Activated CD8-positive, alpha-beta memory T cell treated with anti-CD3 and anti-CD28 coated beads for 4 hours (primary cell): ENCODE results near the gene NUAK1.
"Not testable (repeated sequence)": the region's sequence is repeated elsewhere in the genome, so short reads cannot be mapped to it uniquely, and the experiment has no call there.

Experiments used
- DNase-seq, 2 donors: peaks; one replicate each; pipeline ENCODE4 v3.0.0-alpha.2; 2020; ENCODE audit warnings: low read depth in 2 of 2

The NUAK1 gene

DNA sequence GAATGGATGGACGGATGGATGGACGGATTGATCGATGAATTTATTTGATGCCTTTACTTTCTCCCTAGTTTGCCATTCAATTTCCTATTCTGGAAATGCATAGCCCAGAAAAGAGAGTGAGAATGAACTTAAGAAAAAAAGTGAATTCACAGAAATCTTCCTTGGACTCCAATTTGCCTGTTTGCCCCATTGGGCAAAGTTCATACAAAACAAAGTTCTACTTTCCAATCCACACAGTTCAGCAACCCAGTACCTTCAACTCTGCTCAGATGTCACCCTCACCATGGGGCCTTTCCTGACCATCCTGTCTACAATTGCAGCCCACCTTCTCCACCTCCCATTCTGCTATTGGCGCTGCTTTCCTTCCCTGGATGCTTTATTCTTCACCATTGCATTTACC, 8.2 kb upstream of the NUAK1 start:
- DNase-seq: no peak

DNA sequence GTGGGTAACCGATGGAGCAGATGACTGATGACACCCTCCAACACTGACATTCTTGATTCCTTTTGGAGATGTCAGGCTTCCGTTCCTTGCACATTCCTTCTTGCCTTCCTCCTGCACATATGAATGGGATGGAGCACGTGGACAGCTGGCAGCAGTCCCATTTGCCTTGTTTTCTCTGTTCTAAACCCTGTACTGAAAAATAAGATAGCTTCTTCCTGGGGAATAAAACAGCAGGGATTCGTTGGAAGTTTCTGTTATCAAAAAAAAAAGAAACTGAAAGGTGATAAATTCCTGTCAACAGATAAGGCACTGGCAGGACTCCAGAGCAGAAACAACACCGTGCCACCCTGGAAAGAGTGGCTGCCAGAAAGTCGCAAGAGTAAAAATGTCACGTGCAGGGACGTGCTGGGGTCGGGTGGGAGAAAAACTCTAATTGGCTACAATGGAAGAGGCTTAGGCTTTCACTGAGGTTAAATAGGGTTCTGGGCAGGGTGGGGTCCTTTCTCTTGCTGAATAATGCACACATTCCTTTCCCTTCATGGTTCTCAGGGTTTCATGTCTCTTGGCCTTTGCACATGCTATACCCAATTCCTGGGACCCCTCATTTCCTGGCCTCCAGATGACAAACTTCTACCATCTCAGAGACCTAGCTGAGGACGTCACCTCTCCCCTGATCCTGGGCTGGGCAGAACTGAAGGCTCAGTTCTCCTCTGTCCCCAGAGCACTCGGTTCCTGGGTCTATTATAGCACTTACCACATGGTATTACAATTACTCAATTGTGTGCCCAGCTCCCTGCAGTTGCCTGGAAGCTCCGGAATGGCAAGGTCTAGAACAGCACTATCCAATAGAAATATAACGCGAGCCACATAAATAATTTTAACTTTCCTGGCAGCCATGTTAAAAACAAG, 7.0 kb upstream of the NUAK1 start:
- no peak for DNase-seq

GRCh38 chr12:106144847-106145246, 6.1 kb upstream of the NUAK1 start:
- no peak for DNase-seq

GRCh38 chr12:106142591-106143261, 4.0 kb upstream of the NUAK1 start:
- no peak for DNase-seq

GRCh38 chr12:106141920-106142319, 3.2 kb upstream of the NUAK1 start:
- not testable (repeated sequence) for DNase-seq

DNA sequence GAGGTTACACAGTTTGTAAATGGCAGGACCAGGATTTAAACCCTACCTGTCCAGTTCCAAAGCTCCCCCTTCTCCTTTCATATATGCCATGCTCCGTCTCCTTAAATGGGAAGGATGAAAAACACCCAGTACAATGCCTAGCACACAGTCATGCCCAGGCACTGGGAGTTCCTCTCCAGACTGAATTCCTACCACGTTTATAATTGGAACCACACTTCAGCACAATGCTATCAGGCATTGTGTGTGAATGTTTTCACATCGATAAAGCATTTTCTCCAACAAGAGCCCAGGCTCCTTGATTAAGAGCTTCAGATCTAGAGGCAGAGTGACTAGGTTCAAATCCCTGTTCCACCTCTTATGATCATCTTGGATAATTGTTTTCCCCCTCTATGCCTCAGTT, 2.7 kb upstream of the NUAK1 start:
- DNase-seq: no peak

DNA sequence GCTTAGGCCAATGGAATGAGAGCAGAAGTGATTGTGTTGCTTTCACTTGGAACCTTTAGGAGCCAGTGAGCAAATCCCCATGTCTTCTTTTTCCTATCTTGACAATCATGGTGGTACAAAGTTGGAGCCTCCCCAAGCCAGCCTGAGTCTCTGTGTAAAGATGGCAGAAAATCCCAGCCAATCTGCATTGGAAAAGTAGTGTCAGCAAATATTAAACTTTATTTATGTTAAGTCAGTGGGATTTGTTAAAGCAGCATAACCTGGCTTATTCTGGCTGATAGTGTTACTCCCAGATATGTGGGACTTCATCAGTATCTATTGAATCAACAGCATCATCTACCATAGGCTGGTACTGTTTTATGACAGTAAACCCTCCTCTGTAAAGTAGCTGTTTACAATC, 2.2 kb upstream of the NUAK1 start:
- DNase-seq: no peak

DNA sequence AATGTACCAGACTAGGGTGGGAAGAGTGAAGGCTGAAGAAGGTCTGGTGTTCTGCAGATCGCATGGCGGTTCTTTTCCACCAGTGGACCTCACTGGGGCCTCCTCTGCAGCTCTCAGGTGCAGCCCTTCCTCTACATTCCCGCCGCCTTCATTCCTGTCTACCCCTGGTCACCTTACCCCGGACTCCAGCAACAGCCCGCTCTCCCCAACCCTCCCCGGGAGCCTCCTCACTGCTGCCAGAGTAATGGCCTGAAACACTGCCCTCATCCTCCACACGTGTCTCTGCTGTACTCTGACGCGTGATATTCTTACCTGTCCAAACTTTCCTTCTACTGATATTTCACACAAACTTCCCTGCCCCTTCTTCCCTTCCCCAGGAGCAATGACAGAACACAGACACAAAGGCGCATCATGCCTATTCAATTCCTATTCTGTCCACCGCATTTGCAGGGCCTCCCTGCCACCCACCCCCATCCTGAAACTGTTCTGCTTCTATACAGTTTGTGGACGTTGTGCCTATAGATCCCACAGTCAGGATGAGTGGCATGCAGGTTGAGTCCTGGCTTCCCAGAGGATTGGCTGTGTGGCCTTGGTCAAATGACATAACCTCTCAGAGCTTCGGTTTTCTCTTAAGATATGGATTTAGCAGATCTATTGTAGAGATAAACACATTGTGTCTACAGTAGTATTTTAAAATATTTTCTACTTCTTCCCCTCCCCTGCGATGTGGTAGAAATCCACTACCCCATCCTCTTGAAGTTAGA, 1.7 kb upstream of the NUAK1 start:
- no peak for DNase-seq

DNA sequence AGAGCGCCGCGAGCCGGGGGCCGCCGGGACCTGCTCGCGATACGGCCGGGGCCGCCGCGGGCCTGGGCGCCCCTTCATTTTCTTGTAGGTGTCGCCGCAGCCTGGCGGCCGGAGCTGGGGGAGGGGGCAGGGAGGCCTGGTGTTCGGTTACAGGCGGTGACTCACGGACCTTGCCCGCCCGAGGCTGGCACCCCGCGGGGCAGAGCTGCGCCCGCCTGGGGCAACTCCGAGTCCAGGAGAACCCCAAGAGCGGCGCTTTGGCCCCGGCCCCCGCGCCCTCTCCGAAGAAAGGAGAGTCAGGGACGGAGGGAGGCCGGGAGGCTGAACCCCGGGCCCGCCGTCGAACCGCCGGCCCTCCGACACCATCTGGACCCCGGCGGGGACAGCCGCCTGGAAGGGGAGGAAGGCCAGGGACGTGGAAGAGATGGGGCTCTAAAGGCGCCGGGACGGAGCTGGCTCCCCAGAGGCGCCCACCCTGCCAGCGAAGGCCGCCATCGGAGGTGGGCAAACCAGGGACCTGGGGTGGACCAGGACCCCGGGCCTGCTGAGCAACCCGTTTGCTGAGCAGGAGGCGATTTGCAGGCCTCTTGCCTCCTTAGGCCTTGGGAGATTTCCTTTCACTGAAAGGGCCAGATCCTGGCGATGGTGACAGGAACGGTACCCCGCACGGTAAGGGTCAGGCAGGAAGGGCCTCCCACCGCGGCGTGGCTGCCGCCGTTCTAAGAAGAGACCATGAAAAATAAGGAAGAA, 843 bp upstream of the NUAK1 start:
- DNase-seq: no peak

- no peak for DNase-seq
Measured at GRCh38 chr12:106138357-106138632, 459 bp downstream of the NUAK1 start.

DNA sequence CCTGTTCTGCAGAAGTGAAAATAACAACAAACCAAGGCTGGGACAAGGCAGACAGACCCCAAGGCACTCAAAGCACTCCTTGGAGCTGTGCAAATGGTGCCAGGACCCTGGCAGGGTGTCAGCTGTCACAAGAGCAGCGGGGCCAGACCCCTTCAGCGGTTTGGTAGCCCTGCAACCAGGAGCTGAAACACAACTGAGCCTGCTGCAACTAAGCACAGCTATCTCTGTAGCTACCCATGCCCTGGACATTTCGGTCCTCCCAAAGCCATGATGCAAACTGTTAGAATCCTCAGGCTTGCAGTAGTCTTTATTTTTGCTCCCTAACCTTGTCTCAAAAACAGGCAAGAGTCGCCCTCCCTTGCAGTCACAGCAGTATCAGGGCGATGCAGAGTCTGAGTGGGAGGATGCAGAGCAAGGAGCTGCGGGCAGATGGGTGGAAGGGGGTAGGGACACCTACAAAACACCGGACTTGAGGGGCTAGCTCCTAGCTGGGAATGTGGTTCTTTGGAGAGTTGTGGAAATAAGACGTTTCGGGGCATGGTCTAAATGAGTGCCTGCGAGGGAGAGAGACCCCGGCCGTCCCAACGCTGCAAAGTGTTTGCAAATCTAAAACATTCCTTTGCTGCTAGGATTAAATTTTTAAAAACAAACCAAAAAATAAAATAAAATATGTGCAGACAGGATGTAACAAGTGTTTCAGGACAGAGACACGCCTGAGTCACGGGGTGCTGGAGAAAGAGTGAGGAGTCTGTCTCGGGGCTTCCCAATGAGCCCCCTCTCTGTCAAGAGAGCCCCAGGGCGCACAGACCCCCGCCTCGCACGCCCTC, 1.0 kb downstream of the NUAK1 start:
- no peak for DNase-seq

DNA sequence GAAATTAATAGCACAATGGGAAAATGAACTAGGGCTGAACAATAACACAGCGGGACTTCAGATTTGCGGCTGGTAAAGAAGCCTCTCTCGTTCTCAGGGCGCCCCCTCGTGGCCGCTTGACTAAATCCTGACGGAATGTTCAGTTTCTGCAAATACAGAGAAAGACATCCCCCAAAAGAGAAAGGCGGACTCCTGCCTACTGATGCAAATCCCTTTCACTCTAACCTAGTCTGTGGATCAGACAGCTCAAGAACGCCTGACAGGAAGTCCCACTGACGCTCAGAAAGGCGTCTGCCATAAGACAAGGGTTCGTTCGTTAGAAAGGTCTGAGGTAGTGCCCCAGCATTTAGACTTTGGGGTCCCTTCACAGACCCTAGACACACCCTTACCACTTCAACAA, 2.5 kb downstream of the NUAK1 start:
- DNase-seq: peak; percentile 35 to 38

DNA sequence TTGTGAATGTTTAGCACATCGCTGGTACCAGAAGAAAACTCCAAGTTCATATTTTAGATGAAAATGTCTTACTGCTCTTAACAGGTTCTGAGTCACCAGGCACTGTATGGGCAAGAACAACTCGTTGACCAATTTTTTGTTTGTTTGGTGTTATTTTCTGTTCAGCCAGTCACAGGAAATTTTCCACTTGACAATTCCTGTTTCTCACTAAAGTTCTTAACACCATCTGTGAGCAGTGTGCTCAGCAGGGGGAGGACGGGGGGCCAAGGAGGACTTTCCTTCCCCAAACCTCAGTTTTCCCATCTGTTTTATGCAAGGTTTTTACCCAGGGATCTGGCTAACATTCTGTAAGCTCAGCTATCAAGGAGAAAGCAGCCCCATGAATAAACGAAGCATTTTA, 3.0 kb downstream of the NUAK1 start:
- no peak for DNase-seq

- DNase-seq: no peak
Measured at GRCh38 chr12:106135075-106135474, 3.7 kb downstream of the NUAK1 start.

DNA sequence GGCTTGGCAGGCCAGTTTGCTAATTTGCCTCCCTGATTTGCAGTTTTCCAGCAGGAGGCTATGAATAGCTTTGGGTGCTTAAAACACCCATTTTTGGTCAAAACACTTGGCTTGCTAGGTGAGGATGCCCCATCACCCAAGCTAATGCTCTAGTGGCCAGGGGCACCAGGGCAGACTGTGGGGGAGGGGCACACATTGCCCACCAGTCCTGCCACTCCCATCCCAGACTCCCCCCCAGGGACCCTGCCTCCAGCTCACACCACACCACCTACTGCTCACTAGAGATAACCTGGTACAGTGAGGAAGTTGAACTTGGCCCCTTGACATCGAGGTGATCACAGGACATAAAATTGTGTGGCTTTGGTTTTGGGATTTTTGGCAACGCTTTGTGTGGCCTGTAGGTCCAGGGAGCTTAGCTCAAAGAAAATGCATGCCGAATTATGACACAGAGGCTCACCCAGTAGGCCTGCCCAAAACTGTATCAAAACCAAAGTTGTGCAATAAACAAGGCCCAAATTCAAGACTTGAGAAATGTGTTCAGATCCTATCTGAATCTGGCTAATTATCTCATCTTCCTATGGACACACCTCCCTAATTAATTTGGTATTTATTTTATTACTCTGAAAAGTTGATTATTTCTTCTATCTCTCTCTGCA, 4.3 kb downstream of the NUAK1 start:
- no peak for DNase-seq

GRCh38 chr12:106133136-106134087, 5.3 kb downstream of the NUAK1 start:
- DNase-seq: no peak

DNA sequence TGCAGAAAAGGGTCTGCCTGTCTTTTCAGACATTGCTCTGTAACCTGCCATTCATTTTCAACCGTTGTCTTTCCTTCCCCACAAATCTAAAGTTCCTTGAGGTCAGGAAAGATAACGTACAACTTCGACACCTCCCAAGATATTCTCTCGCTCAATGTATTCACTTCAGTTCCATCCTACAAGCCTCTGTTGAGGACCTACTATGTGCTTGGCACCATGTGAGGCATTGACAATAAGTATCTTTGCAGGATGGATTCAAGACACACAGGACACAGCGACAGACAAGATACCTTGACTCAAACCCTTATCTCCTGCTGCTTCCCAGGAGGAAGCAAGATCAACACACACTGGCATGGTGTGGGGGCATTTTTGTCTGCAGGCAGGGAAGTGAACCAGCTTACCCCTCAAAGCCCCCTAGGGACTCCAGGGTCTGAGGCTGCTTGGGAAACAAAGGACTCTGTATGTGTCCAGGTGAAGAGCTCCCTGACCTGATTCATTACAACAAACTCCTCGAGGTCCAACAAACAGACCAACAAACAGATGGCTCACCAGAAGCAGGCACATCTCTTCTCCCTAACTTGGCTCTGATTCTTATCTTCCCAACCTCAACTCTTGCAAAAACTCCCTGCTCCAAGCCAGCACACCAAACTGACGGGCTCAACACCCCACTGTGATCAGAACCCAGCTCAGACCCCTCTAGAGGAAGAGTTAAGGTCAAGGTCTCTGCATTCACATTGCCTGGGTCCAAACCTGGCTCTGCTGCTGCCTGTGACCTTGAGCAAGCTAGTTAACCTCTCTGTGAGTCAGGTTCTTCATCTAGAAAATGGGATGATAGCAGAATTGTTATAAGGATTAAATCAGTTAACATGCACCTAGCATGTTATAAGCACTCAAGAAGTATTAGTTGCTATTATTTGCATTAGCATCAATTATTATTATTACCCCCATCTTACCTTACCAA, 6.3 kb downstream of the NUAK1 start:
- no peak for DNase-seq

GRCh38 chr12:106131676-106132075, 7.1 kb downstream of the NUAK1 start:
- no peak for DNase-seq
